Measurements from ENCODE around the gene DOP1A.

Gene DOP1A

GRCh38 chr6:83072726-83073125 is 5.3 kb downstream of the DOP1A start:
- DNase-seq: no peak

- no peak for DNase-seq
Measured at GRCh38 chr6:83073615-83074014, 6.1 kb downstream of the DOP1A start.

GRCh38 chr6:83083476-83083875 is 16.0 kb downstream of the DOP1A start:
- no peak for DNase-seq

GRCh38 chr6:83086751-83087150 is 19.3 kb downstream of the DOP1A start:
- DNase-seq: no peak

- DNase-seq: no peak
Measured at GRCh38 chr6:83092756-83093399, 25.4 kb downstream of the DOP1A start.

GRCh38 chr6:83096791-83097190 is 29.3 kb downstream of the DOP1A start:
- DNase-seq: no peak

- no peak for DNase-seq
Measured at GRCh38 chr6:83097204-83097603, 29.7 kb downstream of the DOP1A start.

- DNase-seq: no peak
Measured at GRCh38 chr6:83097675-83098074, 30.2 kb downstream of the DOP1A start.

- DNase-seq: no peak
Measured at GRCh38 chr6:83098589-83098988, 31.1 kb downstream of the DOP1A start.

- no peak for DNase-seq
Measured at GRCh38 chr6:83108378-83108777, 40.9 kb downstream of the DOP1A start.

- no peak for DNase-seq
Measured at GRCh38 chr6:83113258-83113657, 45.8 kb downstream of the DOP1A start.

- no peak for DNase-seq
Measured at GRCh38 chr6:83114164-83114563, 46.7 kb downstream of the DOP1A start.

- DNase-seq: no peak
Measured at GRCh38 chr6:83117802-83118201, 50.3 kb downstream of the DOP1A start.

GRCh38 chr6:83119742-83120300 is 52.4 kb downstream of the DOP1A start:
- no peak for DNase-seq

- DNase-seq: no peak
Measured at GRCh38 chr6:83124553-83124952, 57.1 kb downstream of the DOP1A start.

GRCh38 chr6:83125425-83125824 is 58.0 kb downstream of the DOP1A start:
- no peak for DNase-seq

- no peak for DNase-seq
Measured at GRCh38 chr6:83126223-83126622, 58.8 kb downstream of the DOP1A start.

GRCh38 chr6:83126807-83127206 is 59.3 kb downstream of the DOP1A start:
- no peak for DNase-seq

GRCh38 chr6:83127258-83127657 is 59.8 kb downstream of the DOP1A start:
- no peak for DNase-seq

- no peak for DNase-seq
Measured at GRCh38 chr6:83127976-83128375, 60.5 kb downstream of the DOP1A start.

- DNase-seq: no peak
Measured at GRCh38 chr6:83132121-83132520, 64.7 kb downstream of the DOP1A start.

GRCh38 chr6:83138118-83138722 is 70.7 kb downstream of the DOP1A start:
- no peak for DNase-seq

- DNase-seq: no peak
Measured at GRCh38 chr6:83138758-83139157, 71.3 kb downstream of the DOP1A start.

- no peak for DNase-seq
Measured at GRCh38 chr6:83151114-83151513, 83.6 kb downstream of the DOP1A start.

GRCh38 chr6:83152913-83153312 is 85.4 kb downstream of the DOP1A start:
- DNase-seq: no peak
